NCI-H2227 treated with DMSO at 0.1 percent for 48 hours (cell line): Measurements from ENCODE around the gene CSTPP1.

ENCODE experiments used
- DNase-seq: peaks from one replicate; lab custom pipeline; 2025; lab: John Stamatoyannopoulos, UW

CSTPP1 gene

GRCh38 chr11:47161134-47161854 lies 224.7 kb downstream of the CSTPP1 start:
- peak; percentile 28 for DNase-seq

- DNase-seq: no peak
Observed at GRCh38 chr11:47161890-47162289, 225.3 kb downstream of the CSTPP1 start.

GRCh38 chr11:47162426-47162825 lies 225.9 kb downstream of the CSTPP1 start:
- DNase-seq: no peak

- DNase-seq: no peak
Observed at GRCh38 chr11:47163193-47163592, 226.6 kb downstream of the CSTPP1 start.

- DNase-seq: no peak
Observed at GRCh38 chr11:47163898-47164297, 227.3 kb downstream of the CSTPP1 start.

GRCh38 chr11:47164321-47164720 lies 227.8 kb downstream of the CSTPP1 start:
- no peak for DNase-seq

- no peak for DNase-seq
Observed at GRCh38 chr11:47165253-47165840, 228.8 kb downstream of the CSTPP1 start.

- DNase-seq: no peak
Observed at GRCh38 chr11:47166368-47166767, 229.8 kb downstream of the CSTPP1 start.

GRCh38 chr11:47171061-47171838 lies 234.7 kb downstream of the CSTPP1 start:
- DNase-seq: no peak

GRCh38 chr11:47171856-47172255 lies 235.3 kb downstream of the CSTPP1 start:
- DNase-seq: no peak

- DNase-seq: no peak
Observed at GRCh38 chr11:47172740-47173336, 236.3 kb downstream of the CSTPP1 start.

GRCh38 chr11:47175746-47176327 lies 239.3 kb downstream of the CSTPP1 start:
- DNase-seq: no peak

GRCh38 chr11:47176328-47177228 lies 240.0 kb downstream of the CSTPP1 start, which contains the start of gene ARFGAP2:
TSS of gene ARFGAP2 (minus strand) at chr11:47176879. CDS start at chr11:47176853, 26 bp downstream.
- peak; percentile 93 for DNase-seq

GRCh38 chr11:47177229-47177845 lies 240.8 kb downstream of the CSTPP1 start:
- peak; percentile 79 for DNase-seq

GRCh38 chr11:47177846-47178245 lies 241.3 kb downstream of the CSTPP1 start:
- DNase-seq: no peak

GRCh38 chr11:47178316-47178715 lies 241.8 kb downstream of the CSTPP1 start:
- no peak for DNase-seq

- DNase-seq: no peak
Observed at GRCh38 chr11:47178737-47179654, 242.4 kb downstream of the CSTPP1 start.

- no peak for DNase-seq
Observed at GRCh38 chr11:47179655-47179991, 243.1 kb downstream of the CSTPP1 start.

- DNase-seq: no peak
Observed at GRCh38 chr11:47180006-47180787, 243.6 kb downstream of the CSTPP1 start.
